GM21528 (cell line): Measurements from ENCODE around the gene BST1.

Source experiments
- ATAC-seq: cut with Tn5 transposase; IDR thresholded peaks from one replicate; pipeline ENCODE4 v1.9.1; 2021; ENCODE audit warnings: mild to moderate bottlenecking, moderate library complexity; ENCODE audit not compliant: unreplicated experiment, low FRiP score

BST1 gene

DNA sequence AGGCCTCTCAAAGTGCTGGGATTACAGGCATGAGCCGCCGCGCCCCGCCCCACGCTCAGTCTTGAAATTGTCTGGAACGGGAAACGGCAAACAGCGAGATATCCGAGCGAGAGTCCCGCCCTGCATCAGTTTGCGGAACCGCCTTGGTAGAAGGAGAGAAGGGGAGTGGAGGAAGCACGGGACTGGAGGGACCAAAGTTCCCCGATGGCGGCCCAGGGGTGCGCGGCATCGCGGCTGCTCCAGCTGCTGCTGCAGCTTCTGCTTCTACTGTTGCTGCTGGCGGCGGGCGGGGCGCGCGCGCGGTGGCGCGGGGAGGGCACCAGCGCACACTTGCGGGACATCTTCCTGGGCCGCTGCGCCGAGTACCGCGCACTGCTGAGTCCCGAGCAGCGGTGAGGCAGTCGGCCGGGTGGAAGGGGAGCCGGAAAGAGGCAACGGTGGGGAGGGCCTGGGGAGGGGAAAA is at the start of gene BST1:
BST1 (plus strand) TSS at position 125 of the 463 bp plus-strand sequence; CDS start at position 205, 80 bp downstream.
- peak; percentile 74 for ATAC-seq

DNA sequence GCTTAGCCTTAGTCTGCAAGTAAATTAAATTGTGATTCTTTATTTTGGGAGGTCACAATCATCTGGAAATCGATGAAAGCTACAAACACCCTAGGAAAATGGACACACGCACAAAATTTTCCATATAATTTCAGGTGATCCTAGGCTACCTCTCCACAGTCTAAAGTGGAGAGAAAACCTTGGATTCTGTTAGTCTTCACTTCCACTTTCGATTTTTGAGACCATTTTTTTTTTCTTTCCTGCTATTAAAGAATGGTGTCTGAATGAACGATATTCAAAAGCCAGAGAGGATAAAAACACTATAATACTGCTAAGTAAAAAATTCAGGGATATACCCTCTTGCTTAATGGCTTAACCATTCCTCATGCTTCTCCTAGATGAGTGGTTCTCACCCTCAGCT is 49.4 kb upstream of the BST1 start:
- no peak for ATAC-seq

DNA sequence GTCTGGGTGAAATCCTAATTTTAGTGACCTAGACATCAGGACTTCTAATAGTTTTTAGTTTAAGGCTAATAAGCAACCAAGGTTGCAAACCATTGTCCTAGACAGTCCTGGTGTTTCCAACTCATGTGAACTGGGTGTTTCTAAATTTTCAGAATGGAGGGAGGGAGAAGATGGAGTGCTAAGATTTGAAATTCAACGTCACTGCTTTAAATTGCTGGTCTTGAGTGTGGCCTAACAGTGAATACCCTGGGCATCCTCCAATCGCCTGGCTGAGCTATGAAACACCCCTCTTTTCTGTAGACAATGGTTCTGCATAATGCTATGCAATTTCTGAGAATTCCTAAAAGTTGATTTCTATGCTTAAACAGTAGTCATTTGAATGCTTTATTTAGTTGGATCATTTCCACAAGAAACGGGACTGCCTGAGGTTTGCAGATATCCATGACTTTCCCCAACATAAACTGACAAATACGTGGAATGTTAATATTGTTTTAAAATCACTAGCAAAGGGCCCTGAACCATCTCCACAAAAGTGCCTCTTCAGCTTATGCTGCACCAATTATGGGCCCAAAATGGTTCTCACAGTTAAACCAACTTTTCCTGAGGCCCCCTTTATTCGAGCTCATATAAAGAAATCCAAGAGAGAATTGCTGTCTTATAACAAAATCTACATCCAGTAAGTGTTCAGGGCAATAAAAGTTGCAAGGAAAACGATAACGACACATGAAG is 48.8 kb upstream of the BST1 start:
- ATAC-seq, result peak; percentile 28

GRCh38 chr4:15654593-15655222 is 48.2 kb upstream of the BST1 start:
- peak; percentile 51 for ATAC-seq

- peak; percentile 71 for ATAC-seq
Measured at GRCh38 chr4:15655223-15656037, 47.4 kb upstream of the BST1 start, which contains the start of gene FBXL5. TSS of gene FBXL5 (minus strand) at chr4:15655357. CDS start at chr4:15655287, 70 bp downstream.

GRCh38 chr4:15656038-15656470 is 46.8 kb upstream of the BST1 start:
- no peak for ATAC-seq

GRCh38 chr4:15657366-15657765 is 45.5 kb upstream of the BST1 start:
- ATAC-seq, result no peak

- ATAC-seq, result no peak
Measured at GRCh38 chr4:15658136-15658770, 44.6 kb upstream of the BST1 start.

GRCh38 chr4:15658781-15659180 is 44.1 kb upstream of the BST1 start:
- no peak for ATAC-seq

- no peak for ATAC-seq
Measured at GRCh38 chr4:15659768-15660570, 42.9 kb upstream of the BST1 start.

DNA sequence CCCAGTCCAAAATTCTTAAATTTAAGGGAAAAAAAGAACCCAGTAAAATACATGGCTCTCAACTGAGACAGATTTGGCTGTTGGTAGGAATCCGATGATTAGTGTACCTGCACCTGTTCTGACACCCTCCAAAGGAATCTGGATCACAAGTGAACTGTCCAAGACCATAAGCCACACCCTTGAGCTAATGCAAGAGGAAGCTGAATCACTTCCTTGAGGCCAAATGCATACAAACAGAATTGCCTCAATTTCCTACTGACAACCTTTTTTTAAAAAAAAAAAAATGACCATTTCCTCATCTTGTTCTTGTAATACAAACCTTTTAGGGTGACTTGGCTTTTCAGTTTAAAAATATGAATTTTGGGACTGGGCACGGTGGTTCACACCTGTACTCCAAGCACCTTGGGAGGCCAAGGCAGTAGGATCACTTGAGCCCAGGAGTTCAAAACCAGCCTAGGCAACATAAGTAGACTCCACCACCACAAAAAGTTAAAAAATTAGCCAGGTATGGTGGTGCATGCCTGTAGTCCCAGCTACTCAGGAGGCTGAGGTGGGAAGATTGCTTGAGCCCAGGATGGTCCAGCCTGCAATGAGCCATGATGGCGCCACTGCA is 37.0 kb upstream of the BST1 start:
- no peak for ATAC-seq

- ATAC-seq, result no peak
Measured at GRCh38 chr4:15667006-15667405, 35.9 kb upstream of the BST1 start.

DNA sequence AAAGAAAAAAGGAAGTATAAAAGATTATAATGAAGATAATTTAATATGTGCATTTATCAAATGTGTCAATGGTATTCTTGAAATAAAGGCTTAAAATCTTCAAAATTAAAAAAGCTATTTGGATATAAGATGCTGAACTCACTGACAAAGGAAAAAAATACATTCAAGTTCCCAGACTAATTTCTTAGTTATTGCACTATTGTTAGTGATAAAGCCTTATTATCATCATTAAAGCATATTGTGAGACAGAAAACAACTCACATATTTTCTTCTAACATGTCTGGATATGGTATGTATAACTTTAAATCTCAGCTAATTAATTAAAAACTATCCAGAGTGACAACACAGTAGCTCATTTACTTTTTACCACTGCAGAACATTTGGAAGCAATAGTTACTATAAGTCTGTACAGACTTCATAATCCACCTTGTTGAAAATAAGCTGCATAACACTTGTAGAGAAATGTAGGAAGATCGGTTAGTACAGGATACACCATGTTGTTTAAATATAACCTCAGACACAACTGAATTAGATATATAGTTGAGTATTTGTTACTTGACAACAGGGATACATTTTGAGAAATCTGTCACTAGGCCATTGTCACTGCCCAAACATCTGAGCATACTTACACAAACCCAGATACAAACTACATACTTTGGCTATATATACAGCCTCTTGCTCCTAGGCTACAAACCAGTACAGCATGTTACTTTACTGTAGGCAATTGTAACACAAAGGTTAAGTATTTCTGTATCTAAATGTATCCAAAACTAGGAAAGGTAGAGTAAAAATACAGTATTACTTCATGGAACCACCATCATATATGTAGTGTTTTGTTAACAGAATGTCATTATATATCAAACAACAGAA is 34.1 kb upstream of the BST1 start:
- no peak for ATAC-seq

- ATAC-seq, result no peak
Measured at GRCh38 chr4:15670576-15670975, 32.3 kb upstream of the BST1 start.

- no peak for ATAC-seq
Measured at GRCh38 chr4:15672101-15672500, 30.8 kb upstream of the BST1 start.

DNA sequence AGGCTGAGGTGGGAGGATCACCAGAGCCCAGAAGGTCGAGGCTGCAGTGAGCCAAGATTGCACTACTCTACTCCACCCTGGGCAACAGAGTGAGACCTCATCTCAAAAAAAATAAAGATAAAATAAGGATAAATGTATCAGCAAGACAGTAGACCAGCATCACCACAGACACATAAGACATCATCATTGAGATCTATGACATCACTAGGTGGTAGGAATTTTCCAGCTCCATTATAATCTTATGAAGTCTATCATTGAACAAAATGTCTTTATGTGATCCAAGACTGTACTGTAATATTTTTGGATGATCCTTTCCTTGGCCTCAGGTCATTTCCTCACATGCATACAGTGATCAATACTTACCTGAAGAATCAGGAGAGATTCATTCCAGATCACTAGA is 29.5 kb upstream of the BST1 start:
- ATAC-seq, result no peak

DNA sequence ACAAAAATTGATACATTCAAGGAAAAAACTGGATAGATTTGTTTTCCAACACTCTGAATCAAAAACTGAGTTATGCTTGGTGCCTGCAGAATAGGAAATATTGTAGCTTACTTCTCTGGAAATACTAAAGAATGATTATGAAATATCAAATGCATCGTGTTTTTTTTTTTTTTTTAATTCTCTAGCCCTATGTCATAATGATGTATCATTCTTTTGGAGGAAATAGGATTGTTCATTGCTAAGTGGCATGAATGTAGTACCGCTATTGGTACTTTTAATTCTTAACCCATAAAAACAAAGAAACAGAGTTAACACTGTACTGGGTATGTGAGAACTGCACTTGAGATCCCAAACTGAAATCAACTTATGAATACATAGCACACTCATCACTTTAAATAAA is 28.8 kb upstream of the BST1 start:
- ATAC-seq, result no peak

GRCh38 chr4:15674926-15675325 is 27.9 kb upstream of the BST1 start:
- ATAC-seq, result no peak
